ENCODE results near the gene IL1RAPL1. TPM values are rescaled to one million over a fixed set of nuclear protein-coding genes. Genes with fewer than 3 reads are reported as not detected.

IL1RAPL1 gene
- total and polyA plus RNA-seq, 2 experiments from 2014 or later = 0.18 to 0.49 TPM

DNA sequence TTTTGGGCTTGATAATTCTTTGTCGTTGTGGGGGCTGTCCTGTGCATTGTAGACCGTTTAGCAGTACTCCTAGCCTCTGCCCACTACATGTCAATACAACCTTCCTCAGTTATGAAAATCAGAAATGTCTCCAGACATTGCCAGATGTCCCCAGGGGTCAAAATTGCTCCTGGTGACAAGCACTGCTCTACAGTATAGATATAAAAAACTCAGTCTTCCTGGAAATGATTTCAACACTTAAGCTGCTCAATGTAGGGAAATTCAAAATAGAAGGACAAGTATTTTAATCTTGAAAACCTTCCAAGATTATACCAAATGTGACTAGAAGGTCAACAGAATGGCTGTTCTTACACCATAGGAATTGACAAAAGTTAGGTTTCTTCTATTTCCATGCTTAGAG is 1339.4 kb downstream of the IL1RAPL1 start:
- Histone ChIP-seq H3K9me2 (ENCODE audit: insufficient read depth) (no peaks in the 10 kb centered on the region), H3K27ac (ENCODE audit: low read depth) (no peak overlapping the region), H3K4me1 (ENCODE audit: insufficient read depth) (peaks cover 9% of the 10 kb centered on the region; the same call in 1 of the 2 replicates), H3K4me2 (no peak overlapping the region), H3K79me2 (replicated peaks; ENCODE audit: insufficient read depth) (no peaks in the 10 kb centered on the region), H3K36me3 (ENCODE audit: insufficient read depth) (no peaks in the 10 kb centered on the region), H3K4me3 (no peak overlapping the region), H4K20me1 (replicated peaks; ENCODE audit: insufficient read depth) (no peaks in the 10 kb centered on the region), H2AFZ (no peak overlapping the region), H3K27me3 (ENCODE audit: insufficient read depth) (no peaks in the 10 kb centered on the region), H3F3A (replicated peaks; ENCODE audit: low read depth) (no peaks in the 10 kb centered on the region)
- no peaks in the 10 kb centered on the region for H3K27me3 Mint-ChIP-seq (ENCODE audit: insufficient read depth, low read depth, poor library complexity)
- ATAC-seq (no peak), DNase-seq (ENCODE audit: low spot score) (no peak)
- TF ChIP-seq ZNF114 (CRISPR knock-in tag; IDR thresholded peaks at IDR 0.05) (no peak), EZH2phosphoT487 (IDR thresholded peaks at IDR 0.05; ENCODE audit: unreplicated experiment) (no peak), CREB1 (CRISPR knock-in tag; IDR thresholded peaks at IDR 0.05; ENCODE audit: low read depth) (no peak), NANOG (IDR thresholded peaks at IDR 0.05; ENCODE audit: borderline replicate concordance) (no peak), EZH2 (IDR thresholded peaks at IDR 0.05; ENCODE audit: low read depth, unreplicated experiment) (no peak), ZNF331 (CRISPR knock-in tag; IDR thresholded peaks at IDR 0.05; ENCODE audit: low read depth) (no peak), STAT1 (IDR thresholded peaks at IDR 0.05; ENCODE audit: unreplicated experiment) (no peak), POLR2AphosphoS5 (IDR thresholded peaks at IDR 0.05; ENCODE audit: low read depth) (no peak), JUNB (IDR thresholded peaks at IDR 0.05; ENCODE audit: unreplicated experiment) (no peak)
- TF ChIP-seq, protein P1, sequence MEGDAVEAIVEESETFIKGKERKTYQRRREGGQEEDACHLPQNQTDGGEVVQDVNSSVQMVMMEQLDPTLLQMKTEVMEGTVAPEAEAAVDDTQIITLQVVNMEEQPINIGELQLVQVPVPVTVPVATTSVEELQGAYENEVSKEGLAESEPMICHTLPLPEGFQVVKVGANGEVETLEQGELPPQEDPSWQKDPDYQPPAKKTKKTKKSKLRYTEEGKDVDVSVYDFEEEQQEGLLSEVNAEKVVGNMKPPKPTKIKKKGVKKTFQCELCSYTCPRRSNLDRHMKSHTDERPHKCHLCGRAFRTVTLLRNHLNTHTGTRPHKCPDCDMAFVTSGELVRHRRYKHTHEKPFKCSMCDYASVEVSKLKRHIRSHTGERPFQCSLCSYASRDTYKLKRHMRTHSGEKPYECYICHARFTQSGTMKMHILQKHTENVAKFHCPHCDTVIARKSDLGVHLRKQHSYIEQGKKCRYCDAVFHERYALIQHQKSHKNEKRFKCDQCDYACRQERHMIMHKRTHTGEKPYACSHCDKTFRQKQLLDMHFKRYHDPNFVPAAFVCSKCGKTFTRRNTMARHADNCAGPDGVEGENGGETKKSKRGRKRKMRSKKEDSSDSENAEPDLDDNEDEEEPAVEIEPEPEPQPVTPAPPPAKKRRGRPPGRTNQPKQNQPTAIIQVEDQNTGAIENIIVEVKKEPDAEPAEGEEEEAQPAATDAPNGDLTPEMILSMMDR (conservative IDR thresholded peaks at IDR 0.05; ENCODE audit: low read depth in 2 of 2) = no peak
- TF ChIP-seq, protein P2, sequence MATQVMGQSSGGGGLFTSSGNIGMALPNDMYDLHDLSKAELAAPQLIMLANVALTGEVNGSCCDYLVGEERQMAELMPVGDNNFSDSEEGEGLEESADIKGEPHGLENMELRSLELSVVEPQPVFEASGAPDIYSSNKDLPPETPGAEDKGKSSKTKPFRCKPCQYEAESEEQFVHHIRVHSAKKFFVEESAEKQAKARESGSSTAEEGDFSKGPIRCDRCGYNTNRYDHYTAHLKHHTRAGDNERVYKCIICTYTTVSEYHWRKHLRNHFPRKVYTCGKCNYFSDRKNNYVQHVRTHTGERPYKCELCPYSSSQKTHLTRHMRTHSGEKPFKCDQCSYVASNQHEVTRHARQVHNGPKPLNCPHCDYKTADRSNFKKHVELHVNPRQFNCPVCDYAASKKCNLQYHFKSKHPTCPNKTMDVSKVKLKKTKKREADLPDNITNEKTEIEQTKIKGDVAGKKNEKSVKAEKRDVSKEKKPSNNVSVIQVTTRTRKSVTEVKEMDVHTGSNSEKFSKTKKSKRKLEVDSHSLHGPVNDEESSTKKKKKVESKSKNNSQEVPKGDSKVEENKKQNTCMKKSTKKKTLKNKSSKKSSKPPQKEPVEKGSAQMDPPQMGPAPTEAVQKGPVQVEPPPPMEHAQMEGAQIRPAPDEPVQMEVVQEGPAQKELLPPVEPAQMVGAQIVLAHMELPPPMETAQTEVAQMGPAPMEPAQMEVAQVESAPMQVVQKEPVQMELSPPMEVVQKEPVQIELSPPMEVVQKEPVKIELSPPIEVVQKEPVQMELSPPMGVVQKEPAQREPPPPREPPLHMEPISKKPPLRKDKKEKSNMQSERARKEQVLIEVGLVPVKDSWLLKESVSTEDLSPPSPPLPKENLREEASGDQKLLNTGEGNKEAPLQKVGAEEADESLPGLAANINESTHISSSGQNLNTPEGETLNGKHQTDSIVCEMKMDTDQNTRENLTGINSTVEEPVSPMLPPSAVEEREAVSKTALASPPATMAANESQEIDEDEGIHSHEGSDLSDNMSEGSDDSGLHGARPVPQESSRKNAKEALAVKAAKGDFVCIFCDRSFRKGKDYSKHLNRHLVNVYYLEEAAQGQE (IDR thresholded peaks at IDR 0.05; ENCODE audit: unreplicated experiment) = no peak
- TF ChIP-seq, protein P3, sequence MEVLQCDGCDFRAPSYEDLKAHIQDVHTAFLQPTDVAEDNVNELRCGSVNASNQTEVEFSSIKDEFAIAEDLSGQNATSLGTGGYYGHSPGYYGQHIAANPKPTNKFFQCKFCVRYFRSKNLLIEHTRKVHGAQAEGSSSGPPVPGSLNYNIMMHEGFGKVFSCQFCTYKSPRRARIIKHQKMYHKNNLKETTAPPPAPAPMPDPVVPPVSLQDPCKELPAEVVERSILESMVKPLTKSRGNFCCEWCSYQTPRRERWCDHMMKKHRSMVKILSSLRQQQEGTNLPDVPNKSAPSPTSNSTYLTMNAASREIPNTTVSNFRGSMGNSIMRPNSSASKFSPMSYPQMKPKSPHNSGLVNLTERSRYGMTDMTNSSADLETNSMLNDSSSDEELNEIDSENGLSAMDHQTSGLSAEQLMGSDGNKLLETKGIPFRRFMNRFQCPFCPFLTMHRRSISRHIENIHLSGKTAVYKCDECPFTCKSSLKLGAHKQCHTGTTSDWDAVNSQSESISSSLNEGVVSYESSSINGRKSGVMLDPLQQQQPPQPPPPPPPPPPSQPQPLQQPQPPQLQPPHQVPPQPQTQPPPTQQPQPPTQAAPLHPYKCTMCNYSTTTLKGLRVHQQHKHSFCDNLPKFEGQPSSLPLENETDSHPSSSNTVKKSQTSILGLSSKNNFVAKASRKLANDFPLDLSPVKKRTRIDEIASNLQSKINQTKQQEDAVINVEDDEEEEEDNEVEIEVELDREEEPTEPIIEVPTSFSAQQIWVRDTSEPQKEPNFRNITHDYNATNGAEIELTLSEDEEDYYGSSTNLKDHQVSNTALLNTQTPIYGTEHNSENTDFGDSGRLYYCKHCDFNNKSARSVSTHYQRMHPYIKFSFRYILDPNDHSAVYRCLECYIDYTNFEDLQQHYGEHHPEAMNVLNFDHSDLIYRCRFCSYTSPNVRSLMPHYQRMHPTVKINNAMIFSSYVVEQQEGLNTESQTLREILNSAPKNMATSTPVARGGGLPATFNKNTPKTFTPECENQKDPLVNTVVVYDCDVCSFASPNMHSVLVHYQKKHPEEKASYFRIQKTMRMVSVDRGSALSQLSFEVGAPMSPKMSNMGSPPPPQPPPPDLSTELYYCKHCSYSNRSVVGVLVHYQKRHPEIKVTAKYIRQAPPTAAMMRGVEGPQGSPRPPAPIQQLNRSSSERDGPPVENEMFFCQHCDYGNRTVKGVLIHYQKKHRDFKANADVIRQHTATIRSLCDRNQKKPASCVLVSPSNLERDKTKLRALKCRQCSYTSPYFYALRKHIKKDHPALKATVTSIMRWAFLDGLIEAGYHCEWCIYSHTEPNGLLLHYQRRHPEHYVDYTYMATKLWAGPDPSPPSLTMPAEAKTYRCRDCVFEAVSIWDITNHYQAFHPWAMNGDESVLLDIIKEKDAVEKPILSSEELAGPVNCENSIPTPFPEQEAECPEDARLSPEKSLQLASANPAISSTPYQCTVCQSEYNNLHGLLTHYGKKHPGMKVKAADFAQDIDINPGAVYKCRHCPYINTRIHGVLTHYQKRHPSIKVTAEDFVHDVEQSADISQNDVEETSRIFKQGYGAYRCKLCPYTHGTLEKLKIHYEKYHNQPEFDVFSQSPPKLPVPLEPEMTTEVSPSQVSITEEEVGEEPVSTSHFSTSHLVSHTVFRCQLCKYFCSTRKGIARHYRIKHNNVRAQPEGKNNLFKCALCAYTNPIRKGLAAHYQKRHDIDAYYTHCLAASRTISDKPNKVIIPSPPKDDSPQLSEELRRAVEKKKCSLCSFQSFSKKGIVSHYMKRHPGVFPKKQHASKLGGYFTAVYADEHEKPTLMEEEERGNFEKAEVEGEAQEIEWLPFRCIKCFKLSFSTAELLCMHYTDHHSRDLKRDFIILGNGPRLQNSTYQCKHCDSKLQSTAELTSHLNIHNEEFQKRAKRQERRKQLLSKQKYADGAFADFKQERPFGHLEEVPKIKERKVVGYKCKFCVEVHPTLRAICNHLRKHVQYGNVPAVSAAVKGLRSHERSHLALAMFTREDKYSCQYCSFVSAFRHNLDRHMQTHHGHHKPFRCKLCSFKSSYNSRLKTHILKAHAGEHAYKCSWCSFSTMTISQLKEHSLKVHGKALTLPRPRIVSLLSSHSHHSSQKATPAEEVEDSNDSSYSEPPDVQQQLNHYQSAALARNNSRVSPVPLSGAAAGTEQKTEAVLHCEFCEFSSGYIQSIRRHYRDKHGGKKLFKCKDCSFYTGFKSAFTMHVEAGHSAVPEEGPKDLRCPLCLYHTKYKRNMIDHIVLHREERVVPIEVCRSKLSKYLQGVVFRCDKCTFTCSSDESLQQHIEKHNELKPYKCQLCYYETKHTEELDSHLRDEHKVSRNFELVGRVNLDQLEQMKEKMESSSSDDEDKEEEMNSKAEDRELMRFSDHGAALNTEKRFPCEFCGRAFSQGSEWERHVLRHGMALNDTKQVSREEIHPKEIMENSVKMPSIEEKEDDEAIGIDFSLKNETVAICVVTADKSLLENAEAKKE (CRISPR knock-in tag; IDR thresholded peaks at IDR 0.05) = no peak
- TF ChIP-seq, protein P4, sequence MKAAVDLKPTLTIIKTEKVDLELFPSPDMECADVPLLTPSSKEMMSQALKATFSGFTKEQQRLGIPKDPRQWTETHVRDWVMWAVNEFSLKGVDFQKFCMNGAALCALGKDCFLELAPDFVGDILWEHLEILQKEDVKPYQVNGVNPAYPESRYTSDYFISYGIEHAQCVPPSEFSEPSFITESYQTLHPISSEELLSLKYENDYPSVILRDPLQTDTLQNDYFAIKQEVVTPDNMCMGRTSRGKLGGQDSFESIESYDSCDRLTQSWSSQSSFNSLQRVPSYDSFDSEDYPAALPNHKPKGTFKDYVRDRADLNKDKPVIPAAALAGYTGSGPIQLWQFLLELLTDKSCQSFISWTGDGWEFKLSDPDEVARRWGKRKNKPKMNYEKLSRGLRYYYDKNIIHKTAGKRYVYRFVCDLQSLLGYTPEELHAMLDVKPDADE (IDR thresholded peaks at IDR 0.05) = no peak
- no peaks in the 10 kb centered on the region for H3K36me3 Mint-ChIP-seq (ENCODE audit: low read depth)
- H3K4me1 Mint-ChIP-seq = peaks cover 5% of the 10 kb centered on the region; the same call in 2 of the 3 replicates
- H3K27ac Mint-ChIP-seq = no peak overlapping the region
- no peak overlapping the region for H3K4me3 Mint-ChIP-seq
- H3K9me3 Mint-ChIP-seq = no peaks in the 10 kb centered on the region

Data from GM23338 (cell line).